K562 (cell line): ENCODE data around the gene UGT1A3. TPM values are rescaled to one million over a fixed set of nuclear protein-coding genes. Genes with fewer than 3 reads are reported as not detected.

Experiments
- BRD9 ChIP-seq: fragments of 450-650 bp; IDR thresholded peaks from 2 replicates; pipeline ENCODE4 v1.6.1; 2018; ENCODE audit warnings: low read depth; ENCODE audit not compliant: partially characterized antibody
- ELF4 ChIP-seq: fragments of 450-650 bp; formaldehyde crosslinking; IDR thresholded peaks from 2 replicates; pipeline ENCODE4 v1.4.0; 2022; ENCODE audit warnings: missing genetic modification characterization
- ERF ChIP-seq: fragments of 450-650 bp; formaldehyde crosslinking; IDR thresholded peaks from 2 replicates; pipeline ENCODE4 v1.4.0; 2020; ENCODE audit warnings: mild to moderate bottlenecking, mixed read lengths
- JUNB ChIP-seq: fragments of 450-650 bp; formaldehyde crosslinking; conservative IDR thresholded peaks from 2 replicates; pipeline ENCODE4 v1.4.0; 2020; ENCODE audit warnings: mild to moderate bottlenecking
- NBN ChIP-seq: fragments of 450-650 bp; IDR thresholded peaks from 2 replicates; pipeline ENCODE4 v1.6.1; 2016; ENCODE audit warnings: low read depth, mild to moderate bottlenecking
- polyA plus RNA-seq, 8 experiments: library from polyadenylated mRNA; depleted of rRNA in 4 of 8; stranded (reverse) in 5 of 8; unstranded in 3 of 8; fragments of >200 nt; fragmentation: Nextera tagmentation in 2 of 8; fragmentation: Illumina TruSeq in 1 of 8; extraction: Ambion mirVana in 2 of 8; extraction: Trizol in 1 of 8; gene quantifications; 2 replicates each; pipeline versions ENCODE4 v1.2.1 to v1.2.3, GENCODE V29; 2011 to 2014; ENCODE audit warnings: inconsistent platforms in 1 of 8, missing spikeins in 1 of 8
- total RNA-seq, 7 experiments: library from RNA; depleted of rRNA in 6 of 7; stranded (reverse); fragments of >200 nt in 6 of 7; fragmentation: Illumina TruSeq in 2 of 7; extraction: Trizol in 2 of 7; gene quantifications; 2 replicates each; pipeline versions ENCODE4 v1.2.1 to v1.2.3, GENCODE V29; 2011 to 2021; ENCODE audit warnings: low replicate concordance in 1 of 7
- TF ChIP-seq, protein P1 (sequence below), 2 experiments: fragments of 450-650 bp in 1 of 2; IDR thresholded peaks; 2 replicates each; pipeline ENCODE4 v1.6.1; 2011 to 2017; ENCODE audit warnings: low read depth in 2 of 2, antibody characterized with exemption in 1 of 2, borderline replicate concordance in 1 of 2, low read length in 1 of 2, mild to moderate bottlenecking in 1 of 2, mixed read lengths in 1 of 2; ENCODE audit not compliant: control insufficient read depth in 1 of 2

The UGT1A3 gene
- total and polyA plus RNA-seq, 9 of the 15 experiments (the other 6 are each of a cell fraction or from before 2014, with no cell fraction given): not detected

DNA sequence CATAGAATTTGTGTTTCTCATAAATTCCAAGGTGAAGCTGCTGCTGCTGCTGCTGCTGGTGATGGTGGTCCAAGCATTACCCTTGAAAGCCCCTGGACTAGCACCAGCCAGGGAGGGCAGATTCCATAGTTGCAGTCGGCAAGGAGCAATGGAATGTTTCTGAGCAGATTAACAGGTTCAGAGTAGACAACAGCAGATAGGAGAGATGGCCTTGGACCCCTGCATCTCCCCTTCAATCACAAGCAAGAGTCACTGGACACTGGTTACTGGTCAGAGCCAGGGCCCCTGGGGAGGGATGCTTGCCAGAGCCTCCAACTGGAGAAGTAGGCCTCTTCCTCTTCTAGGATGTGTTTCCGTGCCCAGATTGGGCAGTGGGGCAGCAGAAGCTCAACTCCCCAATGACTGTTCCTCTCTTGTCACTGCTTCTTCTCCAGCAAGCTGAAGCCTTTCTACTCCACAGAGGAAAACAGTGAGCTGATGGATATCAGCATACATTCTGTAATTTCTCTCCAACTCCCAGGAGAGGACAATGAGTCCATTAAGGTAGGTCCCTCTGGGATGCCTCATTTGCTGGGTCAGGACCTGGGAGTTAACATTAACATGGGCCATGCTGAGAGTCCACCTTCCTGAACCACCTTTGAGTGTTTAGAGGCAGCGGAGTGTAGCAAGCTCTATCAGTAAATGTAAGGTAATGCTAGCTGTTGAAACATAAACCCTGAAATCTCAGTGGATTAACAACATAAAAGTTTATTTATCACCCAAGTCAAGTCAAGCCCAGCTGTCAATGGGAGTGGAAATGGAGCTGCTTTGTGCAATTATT, 84.6 kb downstream of the UGT1A3 start (continued):
- TF ChIP-seq, protein P1, sequence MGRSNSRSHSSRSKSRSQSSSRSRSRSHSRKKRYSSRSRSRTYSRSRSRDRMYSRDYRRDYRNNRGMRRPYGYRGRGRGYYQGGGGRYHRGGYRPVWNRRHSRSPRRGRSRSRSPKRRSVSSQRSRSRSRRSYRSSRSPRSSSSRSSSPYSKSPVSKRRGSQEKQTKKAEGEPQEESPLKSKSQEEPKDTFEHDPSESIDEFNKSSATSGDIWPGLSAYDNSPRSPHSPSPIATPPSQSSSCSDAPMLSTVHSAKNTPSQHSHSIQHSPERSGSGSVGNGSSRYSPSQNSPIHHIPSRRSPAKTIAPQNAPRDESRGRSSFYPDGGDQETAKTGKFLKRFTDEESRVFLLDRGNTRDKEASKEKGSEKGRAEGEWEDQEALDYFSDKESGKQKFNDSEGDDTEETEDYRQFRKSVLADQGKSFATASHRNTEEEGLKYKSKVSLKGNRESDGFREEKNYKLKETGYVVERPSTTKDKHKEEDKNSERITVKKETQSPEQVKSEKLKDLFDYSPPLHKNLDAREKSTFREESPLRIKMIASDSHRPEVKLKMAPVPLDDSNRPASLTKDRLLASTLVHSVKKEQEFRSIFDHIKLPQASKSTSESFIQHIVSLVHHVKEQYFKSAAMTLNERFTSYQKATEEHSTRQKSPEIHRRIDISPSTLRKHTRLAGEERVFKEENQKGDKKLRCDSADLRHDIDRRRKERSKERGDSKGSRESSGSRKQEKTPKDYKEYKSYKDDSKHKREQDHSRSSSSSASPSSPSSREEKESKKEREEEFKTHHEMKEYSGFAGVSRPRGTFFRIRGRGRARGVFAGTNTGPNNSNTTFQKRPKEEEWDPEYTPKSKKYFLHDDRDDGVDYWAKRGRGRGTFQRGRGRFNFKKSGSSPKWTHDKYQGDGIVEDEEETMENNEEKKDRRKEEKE (IDR thresholded peaks at IDR 0.05; ENCODE audit: borderline replicate concordance in 1 of 2, control insufficient read depth in 1 of 2, low read depth in 2 of 2, low read length in 1 of 2): no peak
- TF ChIP-seq ERF (CRISPR knock-in tag) (no peak), NBN (no peak), BRD9 (no peak), ELF4 (no peak), JUNB (CRISPR knock-in tag) (no peak)
